MM.1S (cell line): ENCODE results near the gene HOXC11.

Source experiments
- EZH2 ChIP-seq: fragments of 300-600 bp; sonication (generic); optimal IDR thresholded peaks from 2 replicates; pipeline ENCODE3; 2017; ENCODE audit warnings: low read depth, mild to moderate bottlenecking, antibody characterized with exemption, low read length, mixed read lengths
- EZH2phosphoT487 ChIP-seq: fragments of 300-600 bp; sonication (generic); IDR thresholded peaks from 2 replicates; pipeline ENCODE4 v1.6.1; 2018; ENCODE audit warnings: antibody characterized with exemption, low read length
- TF ChIP-seq, protein P1 (sequence below): fragments of 300-600 bp; sonication (generic); IDR thresholded peaks from 2 replicates; pipeline ENCODE4 v1.5.1; 2016; ENCODE audit warnings: antibody characterized with exemption, low read length, mixed read lengths

DNA sequence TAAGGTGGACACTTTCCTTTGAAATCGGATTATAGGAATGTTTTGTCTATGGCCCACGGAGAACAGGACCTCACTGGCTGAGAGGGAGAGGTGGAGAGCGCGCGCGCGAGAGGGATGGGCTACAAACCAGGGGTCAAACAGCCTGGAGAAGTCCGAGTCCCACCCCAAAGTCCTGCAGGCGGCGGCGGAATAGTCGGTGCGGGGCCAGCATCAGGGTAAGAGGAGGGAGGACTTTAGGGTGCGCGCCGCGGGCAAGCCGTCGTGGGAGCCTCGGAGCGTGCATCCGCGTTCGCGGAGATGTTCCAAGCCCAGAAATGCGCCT, 32.6 kb downstream of the HOXC11 start:
- TF ChIP-seq, protein P1, sequence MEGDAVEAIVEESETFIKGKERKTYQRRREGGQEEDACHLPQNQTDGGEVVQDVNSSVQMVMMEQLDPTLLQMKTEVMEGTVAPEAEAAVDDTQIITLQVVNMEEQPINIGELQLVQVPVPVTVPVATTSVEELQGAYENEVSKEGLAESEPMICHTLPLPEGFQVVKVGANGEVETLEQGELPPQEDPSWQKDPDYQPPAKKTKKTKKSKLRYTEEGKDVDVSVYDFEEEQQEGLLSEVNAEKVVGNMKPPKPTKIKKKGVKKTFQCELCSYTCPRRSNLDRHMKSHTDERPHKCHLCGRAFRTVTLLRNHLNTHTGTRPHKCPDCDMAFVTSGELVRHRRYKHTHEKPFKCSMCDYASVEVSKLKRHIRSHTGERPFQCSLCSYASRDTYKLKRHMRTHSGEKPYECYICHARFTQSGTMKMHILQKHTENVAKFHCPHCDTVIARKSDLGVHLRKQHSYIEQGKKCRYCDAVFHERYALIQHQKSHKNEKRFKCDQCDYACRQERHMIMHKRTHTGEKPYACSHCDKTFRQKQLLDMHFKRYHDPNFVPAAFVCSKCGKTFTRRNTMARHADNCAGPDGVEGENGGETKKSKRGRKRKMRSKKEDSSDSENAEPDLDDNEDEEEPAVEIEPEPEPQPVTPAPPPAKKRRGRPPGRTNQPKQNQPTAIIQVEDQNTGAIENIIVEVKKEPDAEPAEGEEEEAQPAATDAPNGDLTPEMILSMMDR, result no peak
- TF ChIP-seq EZH2 (no peak), EZH2phosphoT487 (no peak)
